Stimulated activated CD4-positive, alpha-beta T cell treated with anti-CD3 and anti-CD28 coated beads, TNF-alpha, amount 100 ng/mL, for 48 hours (primary cell): ENCODE results near the gene UTP4.
"Not testable (repeated sequence)": the region's sequence is repeated elsewhere in the genome, so short reads cannot be mapped to it uniquely, and the experiment has no call there.

Experiments
- DNase-seq, 3 donors: peaks; one replicate each; pipeline ENCODE4 v3.0.0-alpha.2; 2020; ENCODE audit warnings: low read depth in 3 of 3

UTP4 gene

DNA sequence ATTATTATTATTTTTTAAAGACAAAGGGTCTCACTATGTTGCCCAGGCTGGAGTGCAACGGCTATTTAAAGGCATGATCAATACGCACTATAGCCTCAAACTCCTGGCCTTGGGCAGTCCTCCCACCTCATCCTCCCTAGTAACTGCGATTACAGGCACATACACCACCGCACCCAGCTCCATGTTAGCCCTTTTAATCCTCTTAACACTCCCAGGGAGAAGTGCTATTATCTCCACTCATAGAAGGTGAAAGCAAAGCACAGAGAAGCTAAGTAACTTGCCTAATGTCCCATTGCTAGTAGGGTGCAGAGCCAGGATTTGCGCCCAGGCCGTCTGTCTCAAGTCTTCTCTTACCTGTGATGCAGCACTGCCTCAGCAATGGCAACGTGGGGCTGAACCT is 22.0 kb upstream of the UTP4 start:
- DNase-seq: no peak

DNA sequence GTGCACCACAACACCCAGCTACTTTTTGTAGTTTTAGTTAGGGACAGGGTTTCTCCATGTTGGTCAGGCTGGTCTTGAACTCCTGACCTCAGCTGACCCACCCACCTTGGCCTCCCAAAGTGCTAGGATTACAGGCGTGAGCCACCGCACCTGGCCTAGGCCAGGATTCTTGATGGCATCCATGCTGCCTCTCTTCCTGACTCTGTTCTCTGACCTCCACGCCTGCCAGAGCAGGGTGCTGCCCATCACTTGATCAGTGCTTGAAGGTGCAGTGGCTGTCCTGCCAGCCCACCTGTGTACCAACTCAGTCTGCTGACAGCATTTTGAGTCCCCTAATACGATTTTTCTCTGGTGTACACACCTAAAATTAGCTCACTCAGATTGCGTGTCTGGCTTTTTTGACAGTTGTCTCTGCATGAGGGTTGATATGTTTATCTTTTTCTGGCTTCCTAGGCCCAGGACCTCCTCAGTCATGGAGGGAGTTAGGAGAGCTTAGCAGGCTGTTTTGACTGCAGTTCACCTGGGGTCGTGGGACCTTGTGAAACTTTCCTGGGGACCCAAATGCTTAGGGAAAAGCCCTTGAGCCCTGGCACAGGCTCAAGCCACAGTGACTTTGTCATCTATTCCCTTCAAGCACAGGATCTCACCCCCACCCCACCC is 21.1 kb upstream of the UTP4 start:
- no peak for DNase-seq

DNA sequence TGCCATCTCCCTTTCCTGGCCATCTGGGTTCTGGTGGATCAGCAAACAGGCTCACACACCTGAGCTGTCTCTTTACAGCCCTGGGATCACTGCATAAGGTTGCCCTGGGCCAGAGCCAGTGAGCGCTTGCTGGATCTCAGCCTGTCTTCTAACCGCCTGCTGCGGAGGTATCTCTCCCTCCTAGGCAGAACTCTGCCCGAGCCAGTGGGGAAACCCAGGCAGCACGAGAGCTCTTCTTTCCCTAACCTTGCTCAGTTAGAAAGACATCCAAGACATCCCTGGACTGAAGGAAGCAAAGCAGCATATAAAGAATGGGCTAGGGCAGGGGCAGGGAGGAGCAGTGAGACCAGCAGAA is 20.6 kb upstream of the UTP4 start:
- no peak for DNase-seq

DNA sequence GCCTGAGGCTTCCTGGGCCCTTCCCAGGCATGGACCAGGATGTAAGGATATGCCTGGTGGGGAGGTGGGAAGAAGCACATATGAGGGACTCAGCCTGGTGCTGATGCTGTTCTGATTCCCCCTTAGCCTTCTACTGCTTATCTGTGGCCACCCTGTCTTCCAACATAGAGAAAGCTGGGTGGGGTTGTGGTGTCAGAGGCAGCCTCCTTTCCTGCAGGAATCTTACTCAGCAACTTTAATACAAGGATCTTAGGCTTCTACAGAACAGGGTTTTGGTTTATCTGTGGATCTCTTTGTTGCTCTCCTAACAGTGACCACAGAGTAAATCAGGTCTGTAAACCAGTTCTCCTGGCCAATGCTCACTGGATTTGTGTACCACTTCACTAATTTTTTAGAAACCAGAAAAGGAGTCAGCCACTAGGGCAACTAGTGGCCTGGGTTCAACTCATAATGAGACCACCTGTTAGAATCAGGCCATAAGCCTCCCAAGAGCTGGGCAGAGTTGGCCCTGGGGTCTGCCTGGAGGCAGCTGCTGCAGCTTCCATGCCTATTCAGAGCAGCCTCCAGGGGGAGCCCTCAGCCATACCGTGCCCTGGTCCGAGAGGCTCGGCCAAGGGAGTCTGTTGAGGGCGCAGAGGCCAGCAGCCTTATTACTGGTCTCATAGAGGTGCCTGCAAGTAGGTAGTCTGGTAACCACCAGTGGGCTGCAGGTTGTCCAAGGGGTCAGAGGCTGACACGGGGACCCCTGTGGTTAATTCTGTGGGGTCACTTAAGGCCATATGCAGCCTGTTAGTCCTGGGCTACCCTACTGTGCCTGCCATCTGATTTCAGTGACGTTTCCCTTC is 19.9 kb upstream of the UTP4 start:
- peak; percentile 33 to 53 (median 39) for DNase-seq

DNA sequence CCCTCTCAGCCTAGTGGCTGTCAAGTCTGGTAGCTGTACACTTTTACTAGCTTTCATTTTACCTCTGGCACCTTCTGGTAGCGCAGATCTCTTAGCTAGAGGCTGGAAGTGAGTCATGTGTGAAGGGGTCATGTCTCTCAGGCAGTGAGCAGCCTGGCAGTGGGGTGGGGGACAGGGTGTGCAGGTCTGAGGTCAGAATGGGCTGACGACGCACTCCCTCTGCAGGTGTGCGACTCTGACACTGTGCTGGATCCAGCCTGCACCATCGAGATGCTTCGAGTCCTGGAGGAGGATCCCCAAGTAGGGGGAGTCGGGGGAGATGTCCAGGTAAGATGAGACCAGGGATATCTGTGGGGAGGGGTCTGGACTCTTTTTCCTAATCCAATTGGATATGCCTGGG is 19.2 kb upstream of the UTP4 start:
- DNase-seq: no peak

DNA sequence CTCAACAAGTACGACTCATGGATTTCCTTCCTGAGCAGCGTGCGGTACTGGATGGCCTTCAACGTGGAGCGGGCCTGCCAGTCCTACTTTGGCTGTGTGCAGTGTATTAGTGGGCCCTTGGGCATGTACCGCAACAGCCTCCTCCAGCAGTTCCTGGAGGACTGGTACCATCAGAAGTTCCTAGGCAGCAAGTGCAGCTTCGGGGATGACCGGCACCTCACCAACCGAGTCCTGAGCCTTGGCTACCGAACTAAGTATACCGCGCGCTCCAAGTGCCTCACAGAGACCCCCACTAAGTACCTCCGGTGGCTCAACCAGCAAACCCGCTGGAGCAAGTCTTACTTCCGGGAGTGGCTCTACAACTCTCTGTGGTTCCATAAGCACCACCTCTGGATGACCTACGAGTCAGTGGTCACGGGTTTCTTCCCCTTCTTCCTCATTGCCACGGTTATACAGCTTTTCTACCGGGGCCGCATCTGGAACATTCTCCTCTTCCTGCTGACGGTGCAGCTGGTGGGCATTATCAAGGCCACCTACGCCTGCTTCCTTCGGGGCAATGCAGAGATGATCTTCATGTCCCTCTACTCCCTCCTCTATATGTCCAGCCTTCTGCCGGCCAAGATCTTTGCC is 18.0 kb upstream of the UTP4 start:
- DNase-seq: no peak

DNA sequence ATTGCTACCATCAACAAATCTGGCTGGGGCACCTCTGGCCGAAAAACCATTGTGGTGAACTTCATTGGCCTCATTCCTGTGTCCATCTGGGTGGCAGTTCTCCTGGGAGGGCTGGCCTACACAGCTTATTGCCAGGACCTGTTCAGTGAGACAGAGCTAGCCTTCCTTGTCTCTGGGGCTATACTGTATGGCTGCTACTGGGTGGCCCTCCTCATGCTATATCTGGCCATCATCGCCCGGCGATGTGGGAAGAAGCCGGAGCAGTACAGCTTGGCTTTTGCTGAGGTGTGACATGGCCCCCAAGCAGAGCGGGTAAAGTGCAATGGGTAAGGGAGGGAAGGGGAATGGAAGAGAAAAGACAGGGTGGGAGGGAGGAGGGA is 17.5 kb upstream of the UTP4 start:
- no peak for DNase-seq

DNA sequence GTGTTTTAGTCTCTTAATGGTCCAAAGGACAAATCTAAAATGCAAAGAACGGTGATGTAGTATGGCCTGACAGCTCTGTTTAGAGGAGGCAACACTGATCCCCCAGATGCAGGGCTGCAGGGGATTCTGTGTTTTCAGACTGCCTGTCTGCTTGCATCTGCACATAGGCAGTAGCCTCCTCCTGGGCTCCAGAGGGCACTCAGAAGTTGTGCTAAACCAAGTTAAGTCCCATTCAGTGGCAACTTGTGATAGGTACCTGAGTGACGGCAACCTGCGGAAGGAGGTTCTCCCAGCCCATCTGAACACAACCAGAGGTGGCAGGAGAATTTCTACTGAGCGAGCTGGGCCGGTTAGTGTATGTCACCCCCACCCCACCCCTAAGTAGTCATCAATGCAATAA is 17.1 kb upstream of the UTP4 start:
- DNase-seq: no peak

DNA sequence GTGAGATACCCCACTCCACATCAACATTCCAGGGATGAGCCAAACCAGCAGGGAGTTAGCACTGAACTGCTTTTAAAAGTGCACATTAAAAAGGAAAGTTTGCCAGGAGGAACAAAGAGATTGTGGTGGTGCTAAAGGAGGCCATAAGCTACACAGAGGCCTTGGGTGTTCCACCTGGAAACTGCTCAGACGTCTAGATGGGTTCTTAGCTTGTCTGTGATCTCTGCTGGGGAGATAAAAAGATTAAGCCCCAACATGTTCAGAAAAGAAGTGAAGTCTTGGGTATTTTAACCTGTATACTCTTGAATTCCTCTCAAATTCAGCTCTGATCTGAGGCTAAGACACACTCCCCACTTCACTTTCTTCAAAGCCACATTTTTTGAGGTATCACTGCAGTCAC is 16.6 kb upstream of the UTP4 start:
- no peak for DNase-seq

DNA sequence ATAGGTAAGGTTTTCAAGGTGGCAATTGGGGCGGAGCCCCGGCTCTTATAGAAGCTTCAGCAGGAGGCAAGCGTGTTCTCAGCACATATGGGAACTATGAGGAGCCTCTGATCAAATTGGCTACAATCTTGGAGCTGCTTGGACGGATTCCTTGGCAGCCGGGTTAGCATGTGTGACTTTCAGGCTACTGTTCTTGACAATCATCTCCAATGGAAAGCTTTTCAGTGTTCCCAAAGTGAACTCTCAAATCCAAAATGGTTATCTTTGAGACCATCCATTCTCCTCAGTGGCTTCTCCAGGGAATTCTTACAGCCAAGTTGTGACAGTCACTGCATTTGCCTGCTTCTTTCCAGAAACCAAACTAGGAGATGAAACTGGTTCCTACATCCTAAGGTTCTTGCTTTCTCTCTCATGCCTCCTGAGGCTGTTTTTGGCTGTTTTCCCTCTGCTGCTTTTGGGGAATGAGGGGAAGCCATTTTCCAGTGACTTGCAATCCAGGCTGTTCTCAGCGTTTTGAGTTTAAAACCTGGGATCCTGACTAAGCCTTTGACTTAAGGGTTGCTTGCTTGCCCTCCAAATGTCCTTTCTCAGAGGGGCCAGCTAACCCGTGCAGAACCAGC is 16.1 kb upstream of the UTP4 start:
- no peak for DNase-seq

DNA sequence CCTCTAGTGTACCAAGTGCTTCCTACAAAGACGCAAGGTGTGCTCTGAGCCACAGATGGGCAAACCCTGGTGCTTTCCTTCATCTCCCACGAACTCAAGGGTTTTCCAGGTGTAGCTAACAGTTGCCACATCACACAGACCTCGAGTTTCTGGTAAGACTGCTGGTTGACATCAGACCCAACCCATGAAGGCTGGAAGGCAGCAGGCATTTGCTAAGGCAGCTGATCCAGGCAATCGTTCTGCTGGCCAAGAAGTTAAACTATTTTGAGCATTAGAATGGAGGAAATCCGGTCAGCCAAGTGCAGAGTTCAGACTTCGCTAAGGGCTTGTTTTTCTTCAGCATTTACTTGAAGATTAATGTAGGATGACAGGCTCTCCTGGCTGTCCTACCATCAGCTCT is 15.5 kb upstream of the UTP4 start:
- DNase-seq: no peak

DNA sequence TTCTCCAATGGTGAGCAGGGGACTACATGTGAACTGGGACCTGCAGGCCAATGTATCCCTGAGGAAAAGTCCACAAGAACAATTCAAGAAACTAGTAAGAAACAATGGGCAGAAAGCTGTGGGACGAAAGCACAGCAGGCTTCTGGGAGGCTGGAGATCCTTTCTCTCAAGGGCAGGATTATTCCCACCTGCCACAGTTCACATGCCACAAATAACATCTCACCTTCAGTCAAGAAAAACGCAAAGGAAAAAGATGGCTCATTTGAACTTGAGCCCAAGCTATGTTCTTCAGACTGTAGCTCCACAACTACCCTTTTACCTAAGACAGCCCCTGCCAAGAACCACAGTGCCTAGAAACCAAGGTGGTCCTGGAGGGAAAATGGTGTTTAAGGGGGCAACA is 14.0 kb upstream of the UTP4 start:
- no peak for DNase-seq

DNA sequence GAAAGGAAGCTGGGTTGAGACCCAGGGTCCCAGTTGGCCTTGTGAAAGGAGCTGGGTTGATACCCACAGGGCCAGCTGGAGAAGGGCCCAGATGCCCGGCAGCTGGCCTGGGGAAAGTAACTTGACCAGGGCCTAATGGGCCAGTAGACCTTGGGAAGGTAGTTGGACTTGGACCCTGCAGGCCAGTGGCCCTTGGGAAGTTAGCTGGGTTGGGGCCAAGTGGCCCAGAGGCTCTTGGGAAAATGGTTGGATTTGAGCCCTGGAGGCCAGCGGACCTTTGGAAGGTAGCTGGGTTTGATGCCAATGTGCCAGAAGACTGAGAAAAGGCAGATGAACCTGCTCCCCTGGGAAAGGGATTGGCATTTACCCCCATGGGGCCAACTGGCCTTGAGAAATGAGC is 13.5 kb upstream of the UTP4 start:
- no peak for DNase-seq

DNA sequence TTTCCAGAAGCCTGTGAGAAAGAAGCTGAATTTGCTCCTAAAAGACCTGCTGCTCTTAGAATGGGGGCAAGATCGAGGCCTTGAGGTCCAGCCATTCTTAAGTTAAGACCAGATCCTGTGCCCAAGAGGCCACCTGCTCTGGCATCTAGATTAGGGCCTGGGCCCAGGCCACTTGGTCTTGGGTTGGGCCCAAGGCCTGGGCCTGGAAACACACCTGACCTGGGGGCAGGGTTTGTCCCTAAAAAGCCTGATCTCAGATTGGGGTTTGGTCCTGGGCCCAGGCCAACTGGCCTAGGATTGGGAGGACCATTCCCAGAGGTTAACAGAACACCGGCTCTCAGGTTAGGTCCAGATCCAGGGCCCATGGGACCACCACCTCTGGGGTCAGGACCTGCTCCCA is 12.9 kb upstream of the UTP4 start:
- DNase-seq: no peak

DNA sequence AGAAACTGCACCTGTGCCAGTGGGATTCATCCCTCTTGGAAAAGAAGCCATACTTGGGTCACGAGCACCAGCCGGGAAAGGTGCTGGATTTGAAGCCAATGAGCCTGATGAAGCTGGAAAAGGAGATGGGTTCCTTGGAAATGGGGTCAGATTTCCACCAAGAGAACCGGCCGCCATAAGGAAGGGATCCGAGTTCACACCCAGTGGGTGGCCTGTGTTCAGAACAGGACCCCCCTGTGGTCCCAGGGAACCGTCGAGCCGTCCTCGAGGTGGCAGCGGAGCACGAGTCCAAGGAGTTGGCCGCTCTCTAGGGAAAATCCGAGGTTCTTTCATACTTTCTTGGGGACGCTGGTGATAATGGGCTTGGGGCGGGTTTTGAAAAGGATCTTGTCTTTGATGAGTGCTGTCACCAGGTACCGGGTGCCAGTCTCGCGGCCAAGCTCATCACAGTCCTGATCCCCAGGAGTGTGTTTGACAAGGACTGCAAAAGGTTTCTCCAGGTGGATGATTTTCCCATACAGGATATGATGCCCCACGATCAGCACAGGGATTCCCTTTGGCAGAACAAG is 12.3 kb upstream of the UTP4 start:
- no peak for DNase-seq

DNA sequence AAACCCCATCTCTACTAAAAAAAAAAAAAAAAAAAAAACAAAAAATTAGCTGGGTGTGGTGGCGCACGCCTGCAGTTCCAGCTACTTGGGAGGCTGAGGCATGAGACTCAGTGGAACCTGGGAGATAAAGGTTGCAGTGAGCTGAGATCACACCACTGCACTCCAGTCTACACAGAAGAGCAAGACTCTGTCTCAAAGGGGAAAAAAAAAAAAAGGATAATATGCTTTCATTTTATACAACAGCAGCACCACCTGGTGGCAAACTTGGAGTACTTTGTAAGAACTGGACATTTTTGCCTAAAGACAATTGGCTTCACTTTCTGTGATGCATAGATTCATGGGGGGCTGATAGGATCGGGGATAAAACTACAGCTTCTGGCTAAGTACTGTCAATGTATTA is 8.5 kb upstream of the UTP4 start:
- DNase-seq: peak in 2 of 3 donors; percentile 35 to 60

DNA sequence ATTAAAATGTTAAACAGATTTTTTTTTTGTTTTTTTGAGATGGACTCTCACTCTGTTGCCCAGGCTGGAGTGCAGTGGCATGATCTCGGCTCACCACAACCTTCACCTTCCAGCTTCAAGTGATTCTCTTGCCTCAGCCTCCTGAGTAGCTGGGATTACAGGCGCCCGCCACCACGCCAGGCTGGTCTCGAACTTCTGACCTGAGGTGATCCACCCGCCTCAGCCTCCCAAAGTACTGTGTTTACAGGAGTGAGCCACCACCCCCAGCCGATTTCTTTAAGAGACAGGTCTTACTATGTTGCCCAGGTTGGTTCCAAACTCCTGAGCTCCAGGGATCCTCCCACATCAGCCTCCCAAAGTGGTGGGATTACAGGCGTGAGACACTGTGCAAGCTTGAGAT is 8.0 kb upstream of the UTP4 start:
- not testable (repeated sequence) for DNase-seq

DNA sequence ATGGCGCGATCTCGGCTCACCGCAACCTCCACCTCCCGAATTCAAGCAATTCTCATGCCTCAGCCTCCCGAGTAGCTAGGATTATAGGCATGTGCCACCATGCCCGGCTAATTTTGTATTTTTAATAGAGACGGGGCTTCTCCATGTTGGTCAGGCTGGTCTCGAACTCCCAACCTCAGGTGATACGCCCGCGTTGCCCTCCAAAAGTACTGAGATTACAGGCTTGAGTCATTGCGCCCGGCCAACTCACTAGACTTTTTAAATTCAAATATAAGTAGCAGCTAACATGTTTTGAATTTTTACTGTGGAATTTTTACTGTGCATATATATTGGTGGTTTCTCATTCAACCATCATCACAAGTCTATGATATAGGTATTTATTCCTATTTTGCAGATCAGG is 7.5 kb upstream of the UTP4 start:
- not testable (repeated sequence) for DNase-seq

DNA sequence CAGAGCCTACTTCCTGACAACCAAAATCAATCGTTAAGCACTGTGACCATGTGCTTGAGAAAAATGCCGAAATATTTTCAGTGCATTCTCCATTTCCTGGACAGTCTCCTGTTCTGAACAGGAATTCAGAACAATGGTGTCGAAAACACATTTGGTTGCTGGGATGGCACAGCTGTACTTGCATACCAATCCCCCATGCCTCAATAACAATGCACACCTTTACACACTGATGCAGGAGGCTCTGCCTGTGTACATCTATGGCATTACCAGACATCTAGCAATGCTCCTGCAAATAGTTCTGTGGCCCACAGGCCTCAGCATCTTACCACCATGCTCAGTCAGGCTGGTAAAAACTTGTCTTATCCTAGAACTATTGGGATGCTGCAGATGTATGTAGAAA is 6.2 kb upstream of the UTP4 start:
- DNase-seq: no peak

DNA sequence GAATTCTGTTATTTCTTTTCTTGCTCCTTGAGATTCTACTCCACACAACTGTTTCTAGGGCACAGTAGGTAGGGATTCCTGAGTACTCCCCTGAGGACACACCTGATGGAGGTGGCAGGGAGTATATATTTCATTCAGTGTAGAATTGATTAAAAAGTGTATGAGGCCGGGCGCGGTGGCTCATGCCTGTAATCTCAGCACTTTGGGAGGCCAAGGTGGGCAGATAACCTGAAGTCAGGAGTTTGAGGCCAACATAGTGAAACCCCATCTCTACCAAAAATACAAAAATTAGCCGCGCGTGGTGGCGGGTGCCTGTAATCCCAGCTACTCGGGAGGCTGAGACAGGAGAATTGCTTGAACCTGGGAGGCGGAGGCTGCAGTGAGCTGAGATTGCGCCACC is 5.6 kb upstream of the UTP4 start:
- DNase-seq: not testable (repeated sequence)

DNA sequence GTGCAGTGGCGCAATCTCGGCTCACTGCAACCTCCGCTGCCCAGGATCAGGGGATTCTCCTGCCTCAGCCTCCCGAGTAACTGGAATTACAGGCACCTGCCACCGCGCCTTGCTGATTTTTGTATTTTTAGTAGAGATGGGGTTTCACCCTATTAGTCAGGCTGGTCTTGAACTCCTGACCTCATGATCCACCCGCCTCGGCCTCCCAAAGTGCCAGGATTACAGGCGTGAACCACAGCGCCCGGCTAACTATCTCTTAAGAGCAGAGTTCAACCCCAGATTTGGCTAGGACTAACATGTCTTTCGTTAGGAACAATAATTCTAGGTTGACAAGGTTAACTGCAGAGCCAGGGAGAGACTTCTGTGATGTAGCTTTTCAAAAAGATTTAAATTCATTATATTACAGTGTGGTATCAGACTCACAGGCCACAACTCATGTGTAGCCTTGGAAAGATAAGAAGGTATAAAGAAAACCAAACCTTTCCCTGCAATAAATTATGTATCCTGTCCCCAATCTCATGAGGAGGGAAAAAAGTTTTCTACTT is 4.4 kb upstream of the UTP4 start:
- DNase-seq: no peak

DNA sequence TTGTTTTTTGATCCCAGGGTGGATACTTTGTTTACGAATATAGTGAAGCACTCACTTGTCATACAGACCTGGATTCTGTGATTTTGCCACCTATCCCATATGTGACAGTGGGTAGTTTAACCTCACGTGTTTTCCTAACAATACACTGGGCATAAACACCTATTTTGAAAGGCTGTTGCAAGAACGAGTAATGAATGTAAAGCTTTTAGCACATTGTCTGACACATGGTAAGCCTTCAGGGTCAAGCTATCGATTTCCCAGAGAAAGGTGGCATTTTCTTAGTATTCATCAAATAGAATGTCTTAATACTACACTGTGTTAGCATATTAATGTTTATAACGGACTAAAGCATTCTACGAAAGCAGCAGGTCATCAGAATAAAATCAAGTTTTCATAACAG is 2.0 kb upstream of the UTP4 start:
- DNase-seq: no peak
